ENCODE results near the gene IGSF21.

- TF ChIP-seq CTCF (conservative IDR thresholded peaks at IDR 0.05) = no peak
- no peak for TF ChIP-seq ZFX (IDR thresholded peaks at IDR 0.05)
Observed at GRCh38 chr1:18233176-18233864, 125.7 kb downstream of the IGSF21 start.
